HEK293T (cell line): ENCODE measurements around the gene SMAP1.

ENCODE experiments used
- CTBP1 ChIP-seq: fragments of 450-650 bp; IDR thresholded peaks from 2 replicates; pipeline ENCODE4 v1.6.1; 2016; ENCODE audit warnings: borderline replicate concordance
- SP1 ChIP-seq: fragments of 450-650 bp; IDR thresholded peaks from 2 replicates; pipeline ENCODE4 v1.6.1; 2017
- ZNF384 ChIP-seq: fragments of 450-650 bp; IDR thresholded peaks from 2 replicates; pipeline ENCODE4 v1.6.1; 2016

DNA sequence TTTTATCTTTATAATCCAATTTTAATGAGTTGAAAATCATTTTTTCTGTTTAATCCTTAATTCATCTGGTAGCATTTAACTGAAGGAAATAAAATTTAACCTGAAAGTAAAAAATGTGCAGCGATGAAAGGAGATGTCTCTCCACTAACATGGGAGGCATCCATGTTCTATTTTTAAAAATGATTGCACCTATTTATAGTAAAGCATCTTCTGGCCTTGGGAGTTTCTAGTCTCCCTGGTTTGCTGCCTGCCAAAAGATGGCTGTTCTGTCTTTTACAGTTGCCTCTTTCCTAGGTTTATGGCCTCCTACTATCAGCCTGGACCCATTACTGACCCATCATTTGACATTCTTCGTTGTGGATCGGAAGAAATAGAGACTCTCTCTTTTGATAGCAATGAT is 146.2 kb downstream of the SMAP1 start:
- TF ChIP-seq SP1 (no peak), CTBP1 (no peak), ZNF384 (no peak)
